Left kidney (tissue), 2 donors: ENCODE results near the gene UGT2B11. TPM values are rescaled to one million over a fixed set of nuclear protein-coding genes. Genes with fewer than 3 reads are reported as not detected.
"Not testable (repeated sequence)": the region's sequence is repeated elsewhere in the genome, so short reads cannot be mapped to it uniquely, and the experiment has no call there.

Source experiments
- DNase-seq: peaks from one replicate; pipeline ENCODE4 v3.0.0-alpha.2; 2013
- polyA plus RNA-seq: library from polyadenylated mRNA; unstranded; fragments of 120-200 nt; gene quantifications from one replicate; pipeline ENCODE4 v1.2.1, GENCODE V29; 2013; ENCODE audit not compliant: insufficient read length

UGT2B11 gene
- polyA plus RNA-seq, 1 donor = 0.71 TPM

- DNase-seq = peak; percentile 35
Measured at GRCh38 chr4:69170233-69171134, 44.1 kb downstream of the UGT2B11 start.

- not testable (repeated sequence) for DNase-seq
Measured at GRCh38 chr4:69169171-69169570, 45.4 kb downstream of the UGT2B11 start.

GRCh38 chr4:69167300-69167699, 47.2 kb downstream of the UGT2B11 start:
- no peak for DNase-seq

GRCh38 chr4:69166376-69166775, 48.2 kb downstream of the UGT2B11 start:
- not testable (repeated sequence) for DNase-seq

GRCh38 chr4:69165707-69166106, 48.8 kb downstream of the UGT2B11 start:
- not testable (repeated sequence) for DNase-seq

- DNase-seq = no peak
Measured at GRCh38 chr4:69156913-69157312, 57.6 kb downstream of the UGT2B11 start.

- DNase-seq = no peak
Measured at GRCh38 chr4:69154021-69154420, 60.5 kb downstream of the UGT2B11 start.

Other genes starting within 250 kb of the UGT2B11 start
- 74.6 TPM for gene UGT2B7, start 118.3 kb downstream of the UGT2B11 start, polyA plus RNA-seq
- gene UGT2B28, start 65.7 kb upstream of the UGT2B11 start, polyA plus RNA-seq = 0.83 TPM